Measurements from ENCODE around the gene IKZF1.

IKZF1 gene

Small RNA genes within 50 kb of the gene (small RNA-seq; reads per million reads assigned to genes)
- gene RNU6-1091P, result 0 reads per million in 2 experiments
